ENCODE data around the gene ZNF367. TPM values are rescaled to one million over a fixed set of nuclear protein-coding genes. Genes with fewer than 3 reads are reported as not detected.

Gene ZNF367
- total and polyA plus RNA-seq, 8 donors: 6.1 to 13.7 (median 10.9) TPM

GRCh38 chr9:96448546-96449170, 30.5 kb upstream of the ZNF367 start:
- Histone ChIP-seq H3K9me3 (no peaks in the 10 kb centered on the region), H3K27me3 (peaks cover 0 to 49% of the 10 kb centered on the region in 2 donors), H3K4me1 (peaks cover 5 to 24% of the 10 kb centered on the region in 2 donors), H3K36me3 (no peaks in the 10 kb centered on the region), H3K4me3 (no peak overlapping the region), H3K27ac (no peak overlapping the region)
- DNase-seq (no peak), ATAC-seq (no peak)
- intact Hi-C loops (cut with DNase I): no loop called here
- no peak for TF ChIP-seq CTCF (IDR thresholded peaks at IDR 0.05)

- ATAC-seq (no peak), DNase-seq (no peak)
- intact Hi-C loops (cut with DNase I): no loop called here
Observed at GRCh38 chr9:96447406-96447805, 29.2 kb upstream of the ZNF367 start.

GRCh38 chr9:96442491-96442890, 24.3 kb upstream of the ZNF367 start:
- H3K4me1 ChIP-seq: no peaks in the 10 kb centered on the region
- H3K36me3 ChIP-seq: no peaks in the 10 kb centered on the region
- H3K27me3 ChIP-seq: no peaks in the 10 kb centered on the region
- intact Hi-C loops (cut with DNase I): no loop called here
- H3K9me3 ChIP-seq: no peaks in the 10 kb centered on the region
- TF ChIP-seq CTCF (IDR thresholded peaks at IDR 0.05): no peak
- ATAC-seq (peak; percentile 66), DNase-seq (no peak)
- H3K4me3 ChIP-seq: no peak overlapping the region
- H3K27ac ChIP-seq: no peak overlapping the region

More at GRCh38 chr9:96447406-96447805, 29.2 kb upstream of the ZNF367 start:
- no peaks in the 10 kb centered on the region for H3K36me3 ChIP-seq
- peaks cover 0 to 41% of the 10 kb centered on the region in 2 donors for H3K27me3 ChIP-seq
- H3K4me1 ChIP-seq: peaks cover 0 to 22% of the 10 kb centered on the region in 2 donors
- no peaks in the 10 kb centered on the region for H3K9me3 ChIP-seq
- H3K27ac ChIP-seq: no peak overlapping the region
- no peak overlapping the region for H3K4me3 ChIP-seq
- no peak for TF ChIP-seq CTCF (IDR thresholded peaks at IDR 0.05)

- intact Hi-C loops (cut with DNase I): no loop called here
- Histone ChIP-seq H3K4me3 (no peak overlapping the region), H3K9me3 (no peaks in the 10 kb centered on the region), H3K27me3 (no peaks in the 10 kb centered on the region), H3K36me3 (no peaks in the 10 kb centered on the region), H3K4me1 (no peaks in the 10 kb centered on the region), H3K27ac (no peak overlapping the region)
- TF ChIP-seq CTCF (IDR thresholded peaks at IDR 0.05): peak; percentile 32 to 41
- ATAC-seq (peak; percentile 95), DNase-seq (no peak)
Observed at GRCh38 chr9:96441798-96442445, 23.8 kb upstream of the ZNF367 start.

- Histone ChIP-seq H3K9me3 (no peaks in the 10 kb centered on the region), H3K36me3 (no peaks in the 10 kb centered on the region), H3K4me1 (no peaks in the 10 kb centered on the region), H3K27ac (no peak overlapping the region), H3K4me3 (no peak overlapping the region), H3K27me3 (no peaks in the 10 kb centered on the region)
- ATAC-seq (no peak), DNase-seq (no peak)
- no peak for TF ChIP-seq CTCF (IDR thresholded peaks at IDR 0.05)
- intact Hi-C loops (cut with DNase I): no loop called here
Observed at GRCh38 chr9:96440671-96441199, 22.6 kb upstream of the ZNF367 start.
